GM12801 (cell line): ENCODE results near the gene DAB2IP.

Experiments
- TF ChIP-seq, protein P1 (sequence below): IDR thresholded peaks from one replicate; pipeline ENCODE4 v1.5.1; 2011; ENCODE audit warnings: control low read depth; ENCODE audit not compliant: insufficient read length; ENCODE audit errors: extremely low read depth

DAB2IP gene

GRCh38 chr9:121731919-121732318 is 80.5 kb downstream of the DAB2IP start:
- TF ChIP-seq, protein P1, sequence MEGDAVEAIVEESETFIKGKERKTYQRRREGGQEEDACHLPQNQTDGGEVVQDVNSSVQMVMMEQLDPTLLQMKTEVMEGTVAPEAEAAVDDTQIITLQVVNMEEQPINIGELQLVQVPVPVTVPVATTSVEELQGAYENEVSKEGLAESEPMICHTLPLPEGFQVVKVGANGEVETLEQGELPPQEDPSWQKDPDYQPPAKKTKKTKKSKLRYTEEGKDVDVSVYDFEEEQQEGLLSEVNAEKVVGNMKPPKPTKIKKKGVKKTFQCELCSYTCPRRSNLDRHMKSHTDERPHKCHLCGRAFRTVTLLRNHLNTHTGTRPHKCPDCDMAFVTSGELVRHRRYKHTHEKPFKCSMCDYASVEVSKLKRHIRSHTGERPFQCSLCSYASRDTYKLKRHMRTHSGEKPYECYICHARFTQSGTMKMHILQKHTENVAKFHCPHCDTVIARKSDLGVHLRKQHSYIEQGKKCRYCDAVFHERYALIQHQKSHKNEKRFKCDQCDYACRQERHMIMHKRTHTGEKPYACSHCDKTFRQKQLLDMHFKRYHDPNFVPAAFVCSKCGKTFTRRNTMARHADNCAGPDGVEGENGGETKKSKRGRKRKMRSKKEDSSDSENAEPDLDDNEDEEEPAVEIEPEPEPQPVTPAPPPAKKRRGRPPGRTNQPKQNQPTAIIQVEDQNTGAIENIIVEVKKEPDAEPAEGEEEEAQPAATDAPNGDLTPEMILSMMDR = no peak

DNA sequence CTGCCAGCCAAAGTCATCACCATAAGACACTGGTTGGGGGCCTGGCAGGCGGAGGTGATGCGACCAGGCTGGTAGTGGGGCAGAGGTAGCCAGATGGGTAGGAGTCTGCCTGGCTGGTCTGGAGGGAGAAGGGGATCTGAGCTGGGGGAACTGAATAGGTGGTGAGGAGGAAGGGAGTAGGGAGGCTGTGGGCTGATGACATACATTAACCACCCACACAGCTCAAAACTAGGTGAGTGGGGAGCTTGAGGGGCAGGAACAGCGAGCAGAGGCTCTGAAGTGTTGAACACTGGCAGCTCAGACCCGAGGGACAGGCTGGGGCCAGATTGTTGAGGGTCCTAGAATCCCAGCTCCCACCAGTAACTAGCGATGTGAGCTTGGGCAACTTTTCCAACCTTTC is 81.0 kb downstream of the DAB2IP start:
- TF ChIP-seq, protein P1 = no peak

DNA sequence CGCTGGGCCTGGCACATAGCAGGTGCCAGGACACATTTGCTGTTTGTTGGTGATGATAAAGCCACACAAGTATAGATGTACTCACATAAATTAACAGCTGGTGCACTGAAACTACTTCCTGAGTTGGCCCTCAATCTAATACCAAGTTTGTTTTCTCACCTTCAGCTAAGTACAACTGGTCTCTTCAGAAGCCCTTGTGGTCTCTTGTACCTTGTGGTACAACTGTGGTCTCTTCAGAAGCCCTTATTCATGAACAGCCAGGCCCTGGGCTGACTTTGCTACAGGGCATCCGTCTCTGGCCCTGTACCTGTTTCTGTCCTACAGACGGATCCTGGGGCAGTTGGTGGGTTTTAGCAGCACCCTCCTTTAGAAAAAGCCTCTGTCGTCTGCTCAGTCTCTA is 81.5 kb downstream of the DAB2IP start:
- TF ChIP-seq, protein P1 = no peak

GRCh38 chr9:121734465-121734864 is 83.0 kb downstream of the DAB2IP start:
- TF ChIP-seq, protein P1 = no peak

DNA sequence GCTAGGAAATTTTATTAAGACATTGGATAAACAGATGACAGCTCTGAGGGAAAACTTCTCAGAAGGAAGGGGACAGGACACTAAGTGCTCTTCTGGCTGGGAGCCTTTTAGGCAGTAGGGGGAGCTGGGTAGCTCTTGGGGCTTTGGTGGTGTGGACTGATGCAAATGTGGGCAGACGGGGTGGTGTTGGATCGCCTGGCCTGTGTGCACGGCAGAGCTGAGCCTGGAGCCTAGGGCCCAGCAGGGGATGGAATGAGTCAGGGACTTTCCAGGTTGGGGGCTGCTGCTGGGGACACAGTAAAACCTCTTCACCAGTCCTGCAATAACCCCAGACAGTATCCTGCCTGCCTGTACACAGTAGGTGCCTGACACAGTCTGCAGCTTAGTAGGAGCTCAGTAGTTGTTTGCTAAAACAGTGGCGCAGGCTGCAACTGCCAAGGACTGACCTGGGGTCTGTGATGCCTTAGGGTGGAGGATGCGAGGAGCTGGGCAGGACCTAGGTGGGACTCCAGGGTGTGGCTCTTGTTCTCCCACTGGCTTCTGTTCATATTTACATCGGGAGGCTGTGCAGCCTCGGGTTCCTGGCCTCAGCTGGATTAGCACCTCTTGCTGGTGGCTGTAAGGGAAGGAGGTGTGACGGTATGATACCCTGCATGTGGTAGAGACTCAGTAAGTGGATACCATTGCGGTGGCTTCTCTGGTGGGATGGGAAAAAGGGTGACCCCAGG is 83.8 kb downstream of the DAB2IP start:
- TF ChIP-seq, protein P1 = no peak

DNA sequence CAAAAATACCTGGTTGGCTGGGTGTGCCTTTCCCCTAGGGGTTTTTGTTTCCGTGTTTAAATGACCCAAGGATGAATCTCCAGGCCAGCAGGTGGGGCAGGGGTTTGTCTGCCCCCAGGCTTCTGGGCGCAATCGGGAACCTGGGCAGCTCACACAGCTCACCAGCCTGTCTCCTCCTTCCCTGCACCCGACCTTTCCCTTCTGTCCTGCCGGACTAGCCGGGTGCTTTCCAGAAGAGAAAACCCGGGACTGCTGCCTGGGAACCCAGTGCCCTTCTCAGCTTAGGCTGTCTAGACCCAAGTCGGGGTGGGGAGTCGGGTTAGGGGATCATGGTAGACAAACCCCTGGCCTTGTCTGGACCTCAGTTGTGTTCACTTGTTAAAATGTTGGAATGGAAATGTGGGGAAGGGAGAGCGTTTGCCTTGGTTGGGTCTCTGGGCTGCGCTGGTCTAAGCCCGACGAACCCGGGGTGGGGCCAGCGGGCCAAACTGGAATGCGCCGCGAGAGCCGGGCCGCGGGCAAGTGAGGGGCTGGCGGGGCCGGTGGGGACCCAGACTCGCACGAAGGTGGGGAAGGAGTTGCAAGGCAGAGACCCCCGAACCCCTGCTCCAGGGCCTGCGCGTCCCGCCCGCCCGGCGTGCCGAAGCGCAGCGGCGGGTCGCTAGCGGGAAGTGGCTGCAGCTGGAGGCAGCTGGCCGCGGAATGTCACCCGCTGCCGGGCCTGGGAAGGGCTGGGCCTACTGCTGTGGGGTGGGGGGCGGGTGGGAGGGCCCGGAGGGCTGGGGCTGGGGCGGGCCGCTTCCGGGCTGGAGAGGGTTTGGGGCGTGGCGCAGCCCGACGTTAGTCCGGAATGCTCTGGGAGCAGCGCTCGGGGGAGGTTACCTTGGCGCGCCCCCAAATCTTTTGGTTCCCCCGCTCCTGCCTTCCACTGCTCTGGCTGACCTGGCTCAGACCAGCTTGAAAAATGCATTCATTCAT is 84.6 kb downstream of the DAB2IP start:
- TF ChIP-seq, protein P1 = no peak

DNA sequence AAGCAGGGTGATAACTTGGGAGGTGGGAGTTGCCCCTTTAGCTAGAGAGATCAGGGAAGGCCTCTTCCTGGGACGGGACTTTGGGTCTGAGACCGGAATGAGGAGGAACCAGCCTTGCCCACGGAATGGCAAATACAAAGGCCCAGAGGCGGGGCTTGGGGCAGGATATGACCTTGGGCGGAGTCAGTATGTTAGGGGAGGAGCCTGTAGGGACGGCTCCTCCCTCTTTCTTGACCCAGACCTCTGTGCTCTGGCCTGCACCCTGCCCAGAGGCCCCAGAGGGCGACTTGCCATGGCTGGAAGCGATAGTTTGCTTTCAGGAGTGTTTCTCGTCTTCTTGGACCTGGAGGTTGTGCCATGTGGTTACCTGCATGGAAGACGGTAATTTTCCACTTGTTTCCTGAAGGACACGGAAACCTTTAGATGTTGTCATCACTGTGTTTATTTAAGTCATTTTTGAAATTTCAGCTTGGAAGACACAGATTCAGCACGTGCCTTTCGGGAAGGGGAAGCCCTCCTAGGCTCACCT is 85.6 kb downstream of the DAB2IP start:
- TF ChIP-seq, protein P1 = no peak
